Measurements from ENCODE around the gene NCKAP5. TPM values are rescaled to one million over a fixed set of nuclear protein-coding genes. Genes with fewer than 3 reads are reported as not detected.

The NCKAP5 gene
- polyA plus RNA-seq, 2 donors = 2.2 to 3.0 TPM

DNA sequence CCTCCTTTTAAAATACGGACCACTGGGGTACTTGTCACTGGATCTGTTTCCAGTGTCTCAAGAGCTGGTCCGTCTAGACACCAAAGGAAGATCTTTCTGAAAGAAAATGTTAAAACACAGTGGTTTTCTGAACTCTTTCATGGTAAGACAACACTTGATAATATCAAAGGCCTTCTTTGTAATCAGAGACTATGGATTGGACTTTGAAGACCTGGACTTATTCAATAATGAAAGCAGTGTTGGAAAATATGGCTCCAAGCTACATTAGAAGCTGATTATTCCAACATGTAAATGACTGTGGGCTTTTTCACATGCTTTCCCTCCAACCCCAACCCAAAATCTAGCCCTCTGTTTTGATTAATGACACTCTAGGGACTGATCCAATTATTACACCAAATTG lies 568.8 kb downstream of the NCKAP5 start:
- 85 to 87% methylated on average over 2 of the region's 2 CpGs for WGBS, 2 donors

DNA sequence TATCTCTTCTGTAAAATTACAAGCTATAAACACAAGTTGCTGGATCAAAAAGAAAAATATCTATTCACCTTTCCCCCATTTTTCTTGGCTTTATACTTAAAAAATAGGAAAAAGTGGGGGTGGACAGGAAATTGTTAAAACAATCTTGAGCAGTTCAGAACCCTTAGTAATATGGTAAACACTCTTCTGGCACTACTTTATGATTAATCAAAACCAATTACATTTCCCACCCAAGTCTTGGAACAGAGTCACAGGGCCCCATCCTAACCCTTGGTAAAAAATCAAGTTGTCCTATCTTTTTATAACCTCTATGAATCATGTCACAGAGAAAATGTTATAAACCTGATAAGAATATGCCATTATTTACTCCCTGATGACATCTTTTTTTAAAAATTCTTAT lies 570.0 kb downstream of the NCKAP5 start:
- no peaks in the 10 kb centered on the region for H3K9me3 ChIP-seq (ENCODE audit: control insufficient read depth in 2 of 2, insufficient read depth in 1 of 2, low read depth in 1 of 2, low read length in 1 of 2)
- no peaks in the 10 kb centered on the region for H3K36me3 ChIP-seq (ENCODE audit: control insufficient read depth in 2 of 2, insufficient read depth in 2 of 2, low read length in 1 of 2)
- no peaks in the 10 kb centered on the region for H3K27me3 ChIP-seq (ENCODE audit: control insufficient read depth in 1 of 2, insufficient read depth in 2 of 2, low read length in 2 of 2)
- no peak overlapping the region for H3K27ac ChIP-seq (ENCODE audit: low read depth in 2 of 2, low read length in 1 of 2)
- no peak overlapping the region for H3K4me3 ChIP-seq (ENCODE audit: low read depth in 1 of 2, low read length in 2 of 2)
- H3K4me1 ChIP-seq (ENCODE audit: control insufficient read depth in 2 of 2, insufficient read depth in 2 of 2, low read length in 1 of 2) = no peaks in the 10 kb centered on the region

More for the DNA sequence above, 568.8 kb downstream of the NCKAP5 start:
- Histone ChIP-seq H3K4me3 (ENCODE audit: low read depth in 1 of 2, low read length in 2 of 2) (no peak overlapping the region), H3K9me3 (ENCODE audit: control insufficient read depth in 2 of 2, insufficient read depth in 1 of 2, low read depth in 1 of 2, low read length in 1 of 2) (peaks cover 0 to 3% of the 10 kb centered on the region in 2 donors), H3K27ac (ENCODE audit: low read depth in 2 of 2, low read length in 1 of 2) (no peak overlapping the region), H3K36me3 (ENCODE audit: control insufficient read depth in 2 of 2, insufficient read depth in 2 of 2, low read length in 1 of 2) (no peaks in the 10 kb centered on the region), H3K27me3 (ENCODE audit: control insufficient read depth in 1 of 2, insufficient read depth in 2 of 2, low read length in 2 of 2) (no peaks in the 10 kb centered on the region), H3K4me1 (ENCODE audit: control insufficient read depth in 2 of 2, insufficient read depth in 2 of 2, low read length in 1 of 2) (no peaks in the 10 kb centered on the region)

DNA sequence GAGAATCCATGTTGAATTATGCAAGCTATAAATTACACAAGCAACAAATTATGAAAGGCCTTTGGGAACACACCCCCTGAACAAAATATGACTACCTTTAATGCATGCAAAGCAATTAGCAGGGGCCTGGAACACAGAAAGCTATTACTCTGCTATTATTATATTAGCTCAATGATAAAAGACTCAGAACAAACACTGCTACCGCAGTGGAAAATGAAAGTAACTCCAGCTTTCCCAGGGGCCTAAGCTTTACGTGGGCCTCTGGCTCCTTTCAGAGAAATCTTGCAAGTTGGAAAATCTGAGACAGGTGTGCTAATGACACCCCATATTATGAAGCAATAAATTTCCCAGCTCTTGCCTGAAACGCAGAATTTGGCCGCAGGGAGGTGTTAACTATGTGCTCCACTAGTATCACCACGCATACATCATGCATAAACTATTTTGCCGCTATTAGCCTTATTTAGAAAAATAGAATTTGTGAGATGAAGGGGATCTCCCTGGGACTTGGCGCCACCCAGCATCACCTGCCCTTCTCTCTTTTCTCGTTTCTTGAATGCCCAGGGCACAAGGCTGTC lies 576.7 kb downstream of the NCKAP5 start:
- Histone ChIP-seq H3K27me3 (ENCODE audit: control insufficient read depth in 1 of 2, insufficient read depth in 2 of 2, low read length in 2 of 2) (no peaks in the 10 kb centered on the region), H3K4me1 (ENCODE audit: control insufficient read depth in 2 of 2, insufficient read depth in 2 of 2, low read length in 1 of 2) (no peaks in the 10 kb centered on the region), H3K27ac (ENCODE audit: low read depth in 2 of 2, low read length in 1 of 2) (no peak overlapping the region), H3K9me3 (ENCODE audit: control insufficient read depth in 2 of 2, insufficient read depth in 1 of 2, low read depth in 1 of 2, low read length in 1 of 2) (no peaks in the 10 kb centered on the region), H3K36me3 (ENCODE audit: control insufficient read depth in 2 of 2, insufficient read depth in 2 of 2, low read length in 1 of 2) (no peaks in the 10 kb centered on the region), H3K4me3 (ENCODE audit: low read depth in 1 of 2, low read length in 2 of 2) (no peak overlapping the region)
- WGBS, 2 donors = 54 to 70% methylated on average over 8 of the region's 8 CpGs

DNA sequence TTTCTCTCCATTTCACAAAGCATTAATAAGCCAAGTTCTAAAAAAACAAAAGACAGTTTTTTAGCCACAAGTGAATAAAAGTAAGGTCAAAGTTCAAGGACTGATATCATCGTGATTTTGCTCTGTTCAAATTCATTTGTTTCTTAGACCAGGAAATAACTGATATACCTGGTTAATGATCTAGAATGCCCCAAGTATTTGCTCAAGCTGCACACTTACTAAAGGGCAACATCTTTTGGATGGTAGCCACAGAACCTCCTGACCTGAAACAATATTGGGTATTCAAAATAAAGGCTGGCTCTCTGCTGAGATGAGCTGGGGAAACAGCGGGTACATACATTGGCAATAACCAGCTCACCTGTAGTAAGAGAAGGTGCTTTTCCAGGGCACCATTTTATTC lies 583.5 kb downstream of the NCKAP5 start:
- Histone ChIP-seq H3K36me3 (ENCODE audit: control insufficient read depth in 2 of 2, insufficient read depth in 2 of 2, low read length in 1 of 2) (no peaks in the 10 kb centered on the region), H3K4me3 (ENCODE audit: low read depth in 1 of 2, low read length in 2 of 2) (no peak overlapping the region), H3K4me1 (ENCODE audit: control insufficient read depth in 2 of 2, insufficient read depth in 2 of 2, low read length in 1 of 2) (peaks cover 0 to 2% of the 10 kb centered on the region in 2 donors), H3K27me3 (ENCODE audit: control insufficient read depth in 1 of 2, insufficient read depth in 2 of 2, low read length in 2 of 2) (no peaks in the 10 kb centered on the region), H3K27ac (ENCODE audit: low read depth in 2 of 2, low read length in 1 of 2) (no peak overlapping the region), H3K9me3 (ENCODE audit: control insufficient read depth in 2 of 2, insufficient read depth in 1 of 2, low read depth in 1 of 2, low read length in 1 of 2) (no peaks in the 10 kb centered on the region)
- WGBS, 2 donors = 59 to 80% methylated on average over 2 of the region's 2 CpGs

DNA sequence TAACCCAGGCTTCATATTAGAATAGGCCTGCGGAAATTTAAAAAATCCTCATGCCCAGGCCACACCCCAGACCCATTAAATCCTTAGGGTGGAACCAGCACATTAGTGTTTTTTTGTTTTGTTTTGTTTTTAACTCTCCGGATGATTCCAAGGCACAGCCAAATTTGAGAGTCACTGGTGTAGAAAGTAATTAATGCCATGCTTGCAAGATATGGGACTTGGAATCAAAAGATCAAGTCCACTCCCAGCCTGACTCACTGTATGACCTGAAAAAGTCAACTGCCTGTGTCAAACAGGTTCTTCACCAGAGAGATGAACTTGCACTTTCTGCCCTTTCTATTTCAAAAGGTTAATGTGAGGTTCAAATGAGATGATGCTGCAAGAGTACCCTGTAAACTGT lies 588.0 kb downstream of the NCKAP5 start:
- H3K4me1 ChIP-seq (ENCODE audit: control insufficient read depth in 2 of 2, insufficient read depth in 2 of 2, low read length in 1 of 2) = peaks cover 2 to 4% of the 10 kb centered on the region in 2 donors
- no peak overlapping the region for H3K27ac ChIP-seq (ENCODE audit: low read depth in 2 of 2, low read length in 1 of 2)
- no peaks in the 10 kb centered on the region for H3K9me3 ChIP-seq (ENCODE audit: control insufficient read depth in 2 of 2, insufficient read depth in 1 of 2, low read depth in 1 of 2, low read length in 1 of 2)
- 41 to 61% methylated on average over 2 of the region's 2 CpGs for WGBS, 2 donors
- H3K27me3 ChIP-seq (ENCODE audit: control insufficient read depth in 1 of 2, insufficient read depth in 2 of 2, low read length in 2 of 2) = no peaks in the 10 kb centered on the region
- H3K36me3 ChIP-seq (ENCODE audit: control insufficient read depth in 2 of 2, insufficient read depth in 2 of 2, low read length in 1 of 2) = no peaks in the 10 kb centered on the region
- no peak overlapping the region for H3K4me3 ChIP-seq (ENCODE audit: low read depth in 1 of 2, low read length in 2 of 2)

DNA sequence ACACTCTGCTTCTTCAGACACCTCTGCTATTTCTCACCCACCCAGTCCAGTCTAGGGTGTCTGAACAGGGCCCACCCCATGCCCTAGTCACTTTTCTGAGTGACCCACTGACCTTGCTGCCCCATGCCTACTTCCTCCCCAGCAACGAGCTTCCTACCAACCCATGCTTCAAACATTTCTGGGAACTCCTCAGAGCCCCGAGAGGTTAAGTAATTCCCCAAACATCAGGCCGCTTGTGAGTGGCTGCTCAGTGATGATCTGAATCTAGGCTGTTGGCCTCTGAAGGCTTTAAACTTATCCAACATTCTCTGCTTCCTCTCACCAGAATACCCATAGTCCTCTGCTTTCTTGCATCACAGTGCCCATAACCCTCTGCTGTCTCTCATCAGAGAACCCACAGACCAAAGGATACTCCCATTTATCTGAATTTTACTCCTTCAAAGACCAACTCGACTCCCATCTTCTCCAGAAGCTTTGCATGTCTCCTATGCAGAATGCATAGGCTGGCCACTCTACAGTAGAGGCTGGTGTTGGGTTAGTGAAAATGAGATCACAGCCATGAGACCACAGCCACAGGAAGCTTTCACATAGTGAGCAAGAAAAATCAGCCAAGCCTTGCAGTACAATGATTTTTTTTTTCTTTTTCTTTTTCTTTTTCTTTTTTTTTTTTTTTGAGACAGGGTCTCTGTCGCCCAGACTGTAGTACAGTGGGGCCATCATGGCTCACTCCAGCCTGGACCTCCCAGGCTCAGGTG lies 588.7 kb downstream of the NCKAP5 start:
- H3K36me3 ChIP-seq (ENCODE audit: control insufficient read depth in 2 of 2, insufficient read depth in 2 of 2, low read length in 1 of 2) = no peaks in the 10 kb centered on the region

DNA sequence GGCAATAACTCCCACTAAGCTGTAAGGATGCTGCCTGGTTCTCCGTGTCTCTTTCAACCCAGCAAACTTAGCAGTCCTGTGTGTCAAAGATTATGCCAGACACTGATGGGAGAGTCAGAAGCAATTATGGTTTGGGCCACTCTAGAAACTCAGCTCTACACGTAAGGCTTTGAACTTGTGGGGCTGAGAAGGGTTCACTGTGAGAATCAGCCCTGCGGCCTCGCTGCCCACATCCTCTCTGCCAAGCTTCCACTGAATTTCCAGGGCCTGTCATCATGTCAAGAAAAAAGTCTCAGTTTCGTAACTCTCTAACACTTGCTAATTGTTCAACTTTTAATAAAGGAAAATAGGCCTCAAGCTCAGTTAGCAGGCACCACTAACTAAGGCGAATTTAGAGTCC lies 589.4 kb downstream of the NCKAP5 start:
- H3K4me3 ChIP-seq (ENCODE audit: low read depth in 1 of 2, low read length in 2 of 2) = no peak overlapping the region
- WGBS, 2 donors = 81 to 87% methylated on average over 6 of the region's 6 CpGs
- no peaks in the 10 kb centered on the region for H3K9me3 ChIP-seq (ENCODE audit: control insufficient read depth in 2 of 2, insufficient read depth in 1 of 2, low read depth in 1 of 2, low read length in 1 of 2)
- peaks cover 2 to 4% of the 10 kb centered on the region in 2 donors for H3K4me1 ChIP-seq (ENCODE audit: control insufficient read depth in 2 of 2, insufficient read depth in 2 of 2, low read length in 1 of 2)
- H3K27ac ChIP-seq (ENCODE audit: low read depth in 2 of 2, low read length in 1 of 2) = no peak overlapping the region
- no peaks in the 10 kb centered on the region for H3K36me3 ChIP-seq (ENCODE audit: control insufficient read depth in 2 of 2, insufficient read depth in 2 of 2, low read length in 1 of 2)
- no peaks in the 10 kb centered on the region for H3K27me3 ChIP-seq (ENCODE audit: control insufficient read depth in 1 of 2, insufficient read depth in 2 of 2, low read length in 2 of 2)

More for the DNA sequence above, 588.7 kb downstream of the NCKAP5 start:
- Histone ChIP-seq H3K4me1 (ENCODE audit: control insufficient read depth in 2 of 2, insufficient read depth in 2 of 2, low read length in 1 of 2) (peaks cover 2 to 4% of the 10 kb centered on the region in 2 donors), H3K27me3 (ENCODE audit: control insufficient read depth in 1 of 2, insufficient read depth in 2 of 2, low read length in 2 of 2) (no peaks in the 10 kb centered on the region), H3K27ac (ENCODE audit: low read depth in 2 of 2, low read length in 1 of 2) (no peak overlapping the region), H3K9me3 (ENCODE audit: control insufficient read depth in 2 of 2, insufficient read depth in 1 of 2, low read depth in 1 of 2, low read length in 1 of 2) (no peaks in the 10 kb centered on the region), H3K4me3 (ENCODE audit: low read depth in 1 of 2, low read length in 2 of 2) (no peak overlapping the region)
- WGBS, 2 donors = 90% methylated on average over 5 of the region's 5 CpGs

DNA sequence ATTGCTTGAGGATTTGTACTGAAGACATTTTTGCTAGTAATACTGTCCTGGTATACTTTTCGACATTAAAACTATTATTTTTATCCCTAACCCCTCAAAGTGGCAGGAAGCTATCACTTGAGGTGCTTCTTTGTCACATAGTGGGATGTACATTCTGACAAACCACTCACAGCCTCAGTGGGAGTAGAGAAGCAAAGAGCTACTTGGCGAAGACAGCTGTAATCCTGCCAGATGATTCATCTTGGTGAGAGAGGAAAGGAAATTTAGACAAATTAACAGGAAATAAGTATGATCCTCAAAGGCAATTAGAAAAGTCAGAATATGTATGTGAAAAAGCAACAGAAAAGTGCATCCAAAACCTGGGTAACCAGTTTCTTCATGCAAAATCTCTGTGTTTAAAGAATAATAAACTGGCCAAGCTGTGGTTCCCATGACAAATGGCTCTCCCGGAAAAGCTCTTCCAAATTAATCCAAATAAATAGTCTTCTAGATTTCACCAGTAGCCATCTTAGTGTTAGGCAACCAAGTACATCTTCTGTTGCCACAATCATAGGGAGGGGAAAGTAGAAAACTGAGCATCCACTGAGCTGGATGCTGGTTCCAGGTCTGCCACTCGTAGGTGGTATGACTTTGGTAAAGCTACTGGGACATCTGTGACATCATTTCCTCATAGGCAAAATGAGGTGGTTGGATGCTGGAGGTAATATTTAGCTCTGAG lies 590.3 kb downstream of the NCKAP5 start:
- Histone ChIP-seq H3K27ac (ENCODE audit: low read depth in 2 of 2, low read length in 1 of 2) (no peak overlapping the region), H3K27me3 (ENCODE audit: control insufficient read depth in 1 of 2, insufficient read depth in 2 of 2, low read length in 2 of 2) (no peaks in the 10 kb centered on the region), H3K9me3 (ENCODE audit: control insufficient read depth in 2 of 2, insufficient read depth in 1 of 2, low read depth in 1 of 2, low read length in 1 of 2) (no peaks in the 10 kb centered on the region), H3K4me3 (ENCODE audit: low read depth in 1 of 2, low read length in 2 of 2) (no peak overlapping the region), H3K4me1 (ENCODE audit: control insufficient read depth in 2 of 2, insufficient read depth in 2 of 2, low read length in 1 of 2) (peaks cover 2 to 4% of the 10 kb centered on the region in 2 donors), H3K36me3 (ENCODE audit: control insufficient read depth in 2 of 2, insufficient read depth in 2 of 2, low read length in 1 of 2) (no peaks in the 10 kb centered on the region)
- WGBS, 2 donors = 50 to 58% methylated on average over 4 of the region's 4 CpGs

DNA sequence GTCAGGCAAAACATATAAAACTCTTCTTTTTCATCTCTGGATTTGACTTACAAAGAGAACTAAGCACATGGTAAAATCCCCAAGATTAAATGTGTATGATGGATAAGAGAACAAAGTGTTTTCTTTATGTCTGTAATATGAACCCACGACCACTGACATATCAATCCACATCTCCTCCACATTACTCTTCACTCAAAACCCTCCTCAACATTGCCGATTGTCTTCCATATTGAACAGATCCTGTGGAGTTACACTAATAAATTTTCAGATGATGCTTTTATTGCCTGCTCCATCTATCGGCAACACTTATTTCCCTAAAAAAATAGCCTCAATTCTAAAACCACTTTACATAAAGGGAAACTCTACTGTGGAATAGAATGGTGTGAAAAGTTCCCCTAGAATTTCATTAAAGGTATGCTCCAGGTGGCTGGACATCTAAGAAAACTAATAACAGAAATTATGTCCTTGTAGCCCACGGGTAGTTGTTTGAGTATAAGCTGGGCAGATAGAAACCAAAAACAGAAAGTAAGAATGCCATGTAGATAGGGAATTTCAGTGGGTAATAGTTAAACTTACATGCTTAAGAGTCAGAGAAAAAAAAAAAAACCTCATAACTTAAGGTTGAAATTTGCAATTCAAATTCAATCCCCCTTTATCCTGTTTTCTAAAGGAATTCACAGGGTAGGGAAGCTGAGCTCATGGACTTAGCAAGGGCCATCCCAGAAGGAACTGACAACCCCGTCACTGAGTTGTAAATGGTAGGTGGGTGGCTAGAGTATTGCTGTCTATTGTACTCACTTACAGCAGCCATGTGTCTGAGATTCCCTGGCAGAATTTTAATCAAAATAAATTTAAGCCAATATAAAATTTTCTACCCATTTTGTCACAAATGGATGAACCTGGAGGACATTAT lies 592.8 kb downstream of the NCKAP5 start:
- Histone ChIP-seq H3K36me3 (ENCODE audit: control insufficient read depth in 2 of 2, insufficient read depth in 2 of 2, low read length in 1 of 2) (no peaks in the 10 kb centered on the region), H3K27me3 (ENCODE audit: control insufficient read depth in 1 of 2, insufficient read depth in 2 of 2, low read length in 2 of 2) (no peaks in the 10 kb centered on the region), H3K4me1 (ENCODE audit: control insufficient read depth in 2 of 2, insufficient read depth in 2 of 2, low read length in 1 of 2) (peaks cover 2 to 4% of the 10 kb centered on the region in 2 donors), H3K4me3 (ENCODE audit: low read depth in 1 of 2, low read length in 2 of 2) (no peak overlapping the region), H3K9me3 (ENCODE audit: control insufficient read depth in 2 of 2, insufficient read depth in 1 of 2, low read depth in 1 of 2, low read length in 1 of 2) (no peaks in the 10 kb centered on the region), H3K27ac (ENCODE audit: low read depth in 2 of 2, low read length in 1 of 2) (no peak overlapping the region)
- 80% methylated on average over 5 of the region's 5 CpGs for WGBS, 2 donors

All from esophagus (tissue), 2 donors.